Measurements from ENCODE around the gene TRIM44.

TRIM44 gene

GRCh38 chr11:35862666-35863065 lies 200.1 kb downstream of the TRIM44 start:
- no peak for DNase-seq

- no peak for DNase-seq
These were observed 201.6 kb downstream of the TRIM44 start for GRCh38 chr11:35864131-35864530.

DNA sequence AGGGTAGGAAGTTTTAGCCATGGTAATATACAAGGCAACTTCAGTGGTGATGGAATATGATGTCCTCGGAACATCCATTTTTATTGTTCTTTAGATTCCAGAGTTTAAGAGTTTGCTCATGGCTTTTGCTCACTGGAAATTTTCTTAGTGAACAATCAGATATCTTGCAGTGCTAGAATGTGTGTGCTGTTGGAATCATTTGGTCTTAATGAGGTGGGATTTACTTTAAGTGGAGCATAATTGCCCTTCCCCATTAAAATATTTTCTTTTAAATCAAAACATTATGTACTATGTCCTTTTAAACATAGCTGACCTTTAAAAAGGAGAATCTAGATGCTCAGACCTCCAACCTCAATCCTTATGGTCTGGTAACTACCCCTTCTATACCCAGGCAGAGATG lies 204.0 kb downstream of the TRIM44 start:
- no peak for DNase-seq
